Mesodermal cell (in vitro differentiated cells): ENCODE data around the gene ADPRHL1. TPM values are rescaled to one million over a fixed set of nuclear protein-coding genes. Genes with fewer than 3 reads are reported as not detected.

ENCODE experiments used
- H3K27ac ChIP-seq: 2 replicates; pipeline ENCODE4 v1.7.0; 2013; ENCODE audit warnings: mild to moderate bottlenecking, low read depth, low read length, moderate library complexity; ENCODE audit not compliant: severe bottlenecking
- H3K36me3 ChIP-seq: 2 replicates; pipeline ENCODE4 v1.7.1; 2013; ENCODE audit warnings: mild to moderate bottlenecking, low read length, moderate library complexity; ENCODE audit not compliant: control insufficient read depth, insufficient read depth
- H3K4me1 ChIP-seq: one replicate; pipeline ENCODE4 v1.7.1; 2013; ENCODE audit warnings: mild to moderate bottlenecking, low read length; ENCODE audit not compliant: insufficient read depth, control insufficient read depth, poor library complexity, severe bottlenecking
- H3K4me3 ChIP-seq: 2 replicates; pipeline ENCODE4 v1.7.0; 2013; ENCODE audit warnings: low read length, control low read depth, mild to moderate bottlenecking; ENCODE audit not compliant: insufficient read depth, poor library complexity, severe bottlenecking; ENCODE audit errors: extremely low read depth
- H3K9me3 ChIP-seq: 2 replicates; pipeline ENCODE4 v1.7.1; 2013; ENCODE audit warnings: mild to moderate bottlenecking, low read length, moderate library complexity; ENCODE audit not compliant: control insufficient read depth
- WGBS, 2 experiments: methylation state at CpG; one replicate each; pipeline ENCODE4 v1.1.5; 2013; ENCODE audit warnings: missing lambda C conversion rate in 2 of 2; ENCODE audit not compliant: insufficient coverage in 2 of 2; 5-methylcytosine and 5-hydroxymethylcytosine counted together
- polyA plus RNA-seq, 2 experiments: library from polyadenylated mRNA; stranded (reverse); fragments of 50-300 nt; gene quantifications; one replicate each; pipeline ENCODE4 v1.2.3, GENCODE V29; 2013

Gene ADPRHL1
- polyA plus RNA-seq (2013, experiment 1 of 2): 0.48 TPM
- polyA plus RNA-seq (2013, experiment 2 of 2): 0.30 TPM

- no peaks in the 10 kb centered on the region for H3K9me3 ChIP-seq
- H3K27ac ChIP-seq: no peak within 1 kb of the TSS
- 91 to 93% methylated on average over 41 to 45 of the region's 45 CpGs for WGBS, 2 experiments
- H3K4me1 ChIP-seq: no peaks in the 10 kb centered on the region
- no peak within 1 kb of the TSS for H3K4me3 ChIP-seq
- H3K36me3 ChIP-seq: peaks cover 52% of the 10 kb centered on the region
Observed at GRCh38 chr13:113452942-113453901, at the start of gene ADPRHL1. Gene ADPRHL1, minus strand, starts transcription at chr13:113453488. Its CDS starts 51 bp downstream, at chr13:113453437.

DNA sequence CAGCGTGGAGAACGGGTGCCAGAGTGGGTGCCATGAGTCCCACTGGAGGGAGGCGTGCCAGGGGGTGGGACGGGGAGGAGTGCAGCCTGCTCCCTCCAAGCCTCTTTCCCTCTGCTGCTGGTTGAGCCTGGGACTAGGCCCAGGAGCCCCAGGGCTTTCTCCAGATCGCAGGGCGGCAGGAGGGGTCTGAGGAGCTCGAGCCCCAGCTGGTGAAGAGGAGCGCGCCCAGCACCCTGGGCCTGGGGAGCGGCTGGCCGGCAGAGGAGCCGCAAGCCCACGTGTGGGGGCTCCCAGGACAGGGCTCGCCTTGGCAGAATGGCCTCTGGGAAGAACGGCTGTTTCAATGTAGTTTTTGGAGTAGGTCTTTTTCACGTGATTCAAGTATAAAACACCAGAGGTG is 49.4 kb upstream of the ADPRHL1 start:
- WGBS, 2 experiments: 95 to 96% methylated on average over 11 to 12 of the region's 16 CpGs
- H3K4me1 ChIP-seq: peaks cover 7% of the 10 kb centered on the region
- peaks cover 95% of the 10 kb centered on the region for H3K36me3 ChIP-seq
- no peak overlapping the region for H3K27ac ChIP-seq
- no peaks in the 10 kb centered on the region for H3K9me3 ChIP-seq
- H3K4me3 ChIP-seq: no peak overlapping the region

GRCh38 chr13:113500530-113501265 is 47.4 kb upstream of the ADPRHL1 start:
- Histone ChIP-seq H3K4me3 (no peak overlapping the region), H3K36me3 (peaks cover 96% of the 10 kb centered on the region), H3K27ac (no peak overlapping the region), H3K4me1 (peaks cover 8% of the 10 kb centered on the region), H3K9me3 (no peaks in the 10 kb centered on the region)
- 82 to 86% methylated on average over 9 of the region's 11 CpGs for WGBS, 2 experiments

DNA sequence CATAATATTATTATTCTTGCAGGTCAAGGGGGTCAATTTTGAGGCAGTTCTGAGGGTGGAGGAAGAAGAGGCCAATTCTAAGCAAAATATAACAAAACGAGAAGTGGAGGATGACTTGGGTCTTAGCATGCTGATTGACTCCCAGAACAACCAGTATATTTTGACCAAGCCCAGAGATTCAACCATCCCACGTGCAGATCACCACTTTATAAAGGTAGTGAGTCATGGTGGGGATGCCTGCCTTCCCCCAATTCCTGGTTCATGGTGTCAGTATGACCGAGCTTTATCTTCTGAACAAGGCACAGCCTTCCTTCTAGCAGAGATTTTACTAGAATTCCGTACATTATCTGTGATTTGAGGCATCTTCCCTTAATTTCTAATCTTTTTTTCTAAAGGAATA is 46.6 kb upstream of the ADPRHL1 start:
- H3K36me3 ChIP-seq: peaks cover 96% of the 10 kb centered on the region

GRCh38 chr13:113498905-113499304 is 45.6 kb upstream of the ADPRHL1 start:
- 83 to 96% methylated on average over 3 to 6 of the region's 6 CpGs for WGBS, 2 experiments
- H3K36me3 ChIP-seq: peaks cover 91% of the 10 kb centered on the region
- peaks cover 26% of the 10 kb centered on the region for H3K4me1 ChIP-seq
- no peak overlapping the region for H3K27ac ChIP-seq
- H3K4me3 ChIP-seq: no peak overlapping the region
- H3K9me3 ChIP-seq: no peaks in the 10 kb centered on the region

More for the DNA sequence above, 46.6 kb upstream of the ADPRHL1 start:
- H3K27ac ChIP-seq: no peak overlapping the region
- WGBS, 2 experiments: no CpG with 5 or more reads among the region's 4 CpGs
- H3K4me1 ChIP-seq: peaks cover 16% of the 10 kb centered on the region
- no peak overlapping the region for H3K4me3 ChIP-seq
- no peaks in the 10 kb centered on the region for H3K9me3 ChIP-seq

DNA sequence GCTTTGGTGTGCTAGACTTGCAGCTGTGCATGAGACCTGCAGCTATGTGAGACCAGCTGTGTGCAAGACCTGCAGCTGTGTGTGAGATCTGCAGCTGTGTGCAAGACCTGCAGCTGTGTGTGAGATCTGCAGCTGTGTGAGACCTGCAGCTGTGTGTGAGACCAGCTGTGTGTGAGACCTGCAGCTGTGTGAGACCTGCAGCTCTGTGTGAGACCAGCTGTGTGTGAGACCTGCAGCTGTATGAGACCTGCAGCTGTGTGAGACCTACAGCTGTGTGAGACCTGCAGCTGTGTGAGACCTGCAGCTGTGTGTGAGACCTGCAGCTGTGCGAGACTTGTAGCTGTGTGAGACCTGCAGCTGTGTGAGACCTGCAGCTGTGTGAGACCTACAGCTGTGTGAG is 43.9 kb upstream of the ADPRHL1 start:
- Histone ChIP-seq H3K27ac (no peak overlapping the region), H3K9me3 (no peaks in the 10 kb centered on the region), H3K36me3 (peaks cover 74% of the 10 kb centered on the region), H3K4me1 (peaks cover 33% of the 10 kb centered on the region), H3K4me3 (no peak overlapping the region)
- 27 to 40% methylated on average over 1 of the region's 1 CpG for WGBS, 2 experiments

- peaks cover 33% of the 10 kb centered on the region for H3K4me1 ChIP-seq
- 23 to 25% methylated on average over 22 of the region's 26 CpGs for WGBS, 2 experiments
- H3K36me3 ChIP-seq: peaks cover 59% of the 10 kb centered on the region
- peak overlapping the region; percentile 62 for H3K27ac ChIP-seq
- H3K4me3 ChIP-seq: peak overlapping the region; percentile 6
- no peaks in the 10 kb centered on the region for H3K9me3 ChIP-seq
Observed at GRCh38 chr13:113495494-113496210, 42.4 kb upstream of the ADPRHL1 start.

GRCh38 chr13:113493315-113493951 is 40.1 kb upstream of the ADPRHL1 start:
- peak overlapping the region; percentile 95 for H3K27ac ChIP-seq
- peaks cover 40% of the 10 kb centered on the region for H3K36me3 ChIP-seq
- WGBS, 2 experiments: 29 to 35% methylated on average over 2 to 4 of the region's 5 CpGs
- H3K4me1 ChIP-seq: peaks cover 36% of the 10 kb centered on the region
- peak overlapping the region; percentile 18 for H3K4me3 ChIP-seq
- H3K9me3 ChIP-seq: no peaks in the 10 kb centered on the region

GRCh38 chr13:113491982-113492381 is 38.7 kb upstream of the ADPRHL1 start:
- Histone ChIP-seq H3K4me1 (peaks cover 40% of the 10 kb centered on the region), H3K27ac (peak overlapping the region; percentile 24), H3K36me3 (peaks cover 40% of the 10 kb centered on the region), H3K4me3 (peak overlapping the region; percentile 97), H3K9me3 (no peaks in the 10 kb centered on the region)
- WGBS, 2 experiments: 56 to 58% methylated on average over 8 of the region's 9 CpGs

- WGBS, 2 experiments: 0 to 2% methylated on average over 14 to 21 of the region's 22 CpGs
- peak overlapping the region; percentile 73 for H3K27ac ChIP-seq
- no peaks in the 10 kb centered on the region for H3K9me3 ChIP-seq
- peaks cover 40% of the 10 kb centered on the region for H3K4me1 ChIP-seq
- peak overlapping the region; percentile 97 for H3K4me3 ChIP-seq
- peaks cover 37% of the 10 kb centered on the region for H3K36me3 ChIP-seq
Observed at GRCh38 chr13:113491418-113491883, 38.2 kb upstream of the ADPRHL1 start.
